Measurements from ENCODE around the gene USHBP1. TPM values are rescaled to one million over a fixed set of nuclear protein-coding genes. Genes with fewer than 3 reads are reported as not detected.

The USHBP1 gene
- total and polyA plus RNA-seq, 2 experiments from 2014 or later = 4.0 to 5.6 TPM

- H4K20me1 ChIP-seq (replicated peaks; ENCODE audit: insufficient read depth) = no peaks in the 10 kb centered on the region
- H3K4me3 ChIP-seq = no peak overlapping the region; the same call in 1 of the 2 replicates
- H3K27me3 Mint-ChIP-seq (ENCODE audit: insufficient read depth, low read depth, poor library complexity) = peaks cover 21% of the 10 kb centered on the region
- H3K79me2 ChIP-seq (replicated peaks; ENCODE audit: insufficient read depth) = peaks cover 12% of the 10 kb centered on the region; the same call in 1 of the 2 replicates
- 0 out of 2 replicates have a peak, but pooled peaks cover 5% of the 10 kb centered on the region for H3K4me1 ChIP-seq (ENCODE audit: insufficient read depth)
- peaks cover 4% of the 10 kb centered on the region for H3K36me3 ChIP-seq (ENCODE audit: insufficient read depth)
- no peak overlapping the region for H3K27ac Mint-ChIP-seq
- no peak for ATAC-seq
- TF ChIP-seq ETS1 (IDR thresholded peaks at IDR 0.05) (no peak), STAT1 (IDR thresholded peaks at IDR 0.05; ENCODE audit: unreplicated experiment) (no peak), EZH2 (IDR thresholded peaks at IDR 0.05; ENCODE audit: low read depth, unreplicated experiment) (no peak)
- peaks cover 4% of the 10 kb centered on the region; the same call in 1 of the 2 replicates for H3F3A ChIP-seq (replicated peaks; ENCODE audit: low read depth)
- H3K4me3 Mint-ChIP-seq = peak overlapping the region; percentile 96
- H3K4me1 Mint-ChIP-seq = peaks cover 15% of the 10 kb centered on the region
- H3K27me3 ChIP-seq (ENCODE audit: insufficient read depth) = no peaks in the 10 kb centered on the region
- H3K9me3 Mint-ChIP-seq = peaks cover 6% of the 10 kb centered on the region; the same call in 2 of the 3 replicates
- 0 out of 2 replicates have a peak overlapping the region, but pooled peaks have one; percentile 20 for H3K27ac ChIP-seq (ENCODE audit: low read depth)
- no peak overlapping the region for H3K4me2 ChIP-seq
- no peak overlapping the region for H2AFZ ChIP-seq
- H3K9me2 ChIP-seq (ENCODE audit: insufficient read depth) = no peaks in the 10 kb centered on the region
- H3K36me3 Mint-ChIP-seq (ENCODE audit: low read depth) = peaks cover 34% of the 10 kb centered on the region
- no peak for DNase-seq (ENCODE audit: low spot score)
Observed at GRCh38 chr19:17268754-17269153, 4.2 kb upstream of the USHBP1 start.

DNA sequence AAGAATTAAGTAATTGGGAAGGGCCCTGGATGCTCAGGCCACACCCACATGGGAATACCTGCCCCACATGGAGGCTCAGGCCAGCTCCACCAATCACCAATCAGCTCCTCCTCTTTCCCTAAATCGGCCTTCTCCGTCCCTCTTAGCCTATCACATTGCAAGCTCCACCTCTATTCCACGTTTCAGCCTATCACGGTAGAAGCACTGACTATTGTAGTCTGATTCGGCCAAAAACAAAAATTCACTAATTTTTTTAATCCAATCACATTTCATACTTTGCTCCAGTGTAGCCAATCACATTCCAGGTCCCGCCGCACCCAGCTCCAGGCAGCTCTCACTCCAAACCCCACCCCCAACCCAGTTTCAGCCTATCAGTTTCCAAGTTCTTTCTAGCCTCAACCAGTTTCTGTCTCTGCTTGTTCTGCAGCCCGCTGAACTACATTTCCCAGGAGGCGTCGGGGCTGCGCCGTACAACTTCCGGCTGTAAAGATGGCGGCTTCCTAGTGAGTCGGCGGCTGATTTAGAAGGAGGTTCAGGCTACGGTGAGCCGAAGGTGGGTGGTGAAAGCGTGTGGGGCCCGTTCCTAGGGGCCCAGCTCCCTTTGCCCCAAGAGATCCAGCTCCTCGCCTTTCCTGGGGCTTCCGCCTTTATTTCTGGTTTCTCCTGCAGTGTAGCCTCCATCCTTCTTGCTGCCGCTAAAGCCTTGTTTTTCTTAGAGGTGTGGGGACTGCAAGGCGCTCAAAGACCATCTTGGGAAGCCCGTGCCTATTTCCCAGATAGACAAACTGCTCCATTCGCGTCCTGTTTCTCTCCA, 2.6 kb upstream of the USHBP1 start, which contains the start of gene BABAM1:
Gene BABAM1, plus strand, starts transcription at position 469 of the 814 bp plus-strand sequence. CDS start 1,364 bp downstream, outside the sequence.
- Histone ChIP-seq H3K79me2 (replicated peaks; ENCODE audit: insufficient read depth) (peaks cover 12% of the 10 kb centered on the region; the same call in 1 of the 2 replicates), H3K4me1 (ENCODE audit: insufficient read depth) (0 out of 2 replicates have a peak, but pooled peaks cover 5% of the 10 kb centered on the region), H3K9me2 (ENCODE audit: insufficient read depth) (no peaks in the 10 kb centered on the region), H2AFZ (no peak within 1 kb of the TSS; the same call in 1 of the 2 replicates), H3K36me3 (ENCODE audit: insufficient read depth) (peaks cover 4% of the 10 kb centered on the region), H3K4me2 (peak within 1 kb of the TSS; percentile 88), H3F3A (replicated peaks; ENCODE audit: low read depth) (peaks cover 4% of the 10 kb centered on the region; the same call in 1 of the 2 replicates), H3K27ac (ENCODE audit: low read depth) (peak within 1 kb of the TSS; percentile 90), H3K4me3 (peak within 1 kb of the TSS; percentile 79), H3K27me3 (ENCODE audit: insufficient read depth) (no peaks in the 10 kb centered on the region), H4K20me1 (replicated peaks; ENCODE audit: insufficient read depth) (no peaks in the 10 kb centered on the region)
- Mint-ChIP-seq H3K36me3 (ENCODE audit: low read depth) (peaks cover 32% of the 10 kb centered on the region), H3K4me3 (peak within 1 kb of the TSS; percentile 96), H3K27me3 (ENCODE audit: insufficient read depth, low read depth, poor library complexity) (peaks cover 22% of the 10 kb centered on the region), H3K9me3 (peaks cover 6% of the 10 kb centered on the region; the same call in 2 of the 3 replicates), H3K4me1 (peaks cover 20% of the 10 kb centered on the region), H3K27ac (peak within 1 kb of the TSS; percentile 97)
- DNase-seq (ENCODE audit: low spot score) = peak; percentile 99
- peak; percentile 94 for ATAC-seq
- TF ChIP-seq JUNB (IDR thresholded peaks at IDR 0.05; ENCODE audit: unreplicated experiment) (no peak), CTCF (conservative IDR thresholded peaks at IDR 0.05; ENCODE audit: low read depth in 2 of 2) (no peak), CREB1 (CRISPR knock-in tag; IDR thresholded peaks at IDR 0.05; ENCODE audit: low read depth) (peak; percentile 69), EZH2 (IDR thresholded peaks at IDR 0.05; ENCODE audit: low read depth, unreplicated experiment) (no peak), ETS1 (IDR thresholded peaks at IDR 0.05) (peak; percentile 93)
- TF ChIP-seq, protein P1, sequence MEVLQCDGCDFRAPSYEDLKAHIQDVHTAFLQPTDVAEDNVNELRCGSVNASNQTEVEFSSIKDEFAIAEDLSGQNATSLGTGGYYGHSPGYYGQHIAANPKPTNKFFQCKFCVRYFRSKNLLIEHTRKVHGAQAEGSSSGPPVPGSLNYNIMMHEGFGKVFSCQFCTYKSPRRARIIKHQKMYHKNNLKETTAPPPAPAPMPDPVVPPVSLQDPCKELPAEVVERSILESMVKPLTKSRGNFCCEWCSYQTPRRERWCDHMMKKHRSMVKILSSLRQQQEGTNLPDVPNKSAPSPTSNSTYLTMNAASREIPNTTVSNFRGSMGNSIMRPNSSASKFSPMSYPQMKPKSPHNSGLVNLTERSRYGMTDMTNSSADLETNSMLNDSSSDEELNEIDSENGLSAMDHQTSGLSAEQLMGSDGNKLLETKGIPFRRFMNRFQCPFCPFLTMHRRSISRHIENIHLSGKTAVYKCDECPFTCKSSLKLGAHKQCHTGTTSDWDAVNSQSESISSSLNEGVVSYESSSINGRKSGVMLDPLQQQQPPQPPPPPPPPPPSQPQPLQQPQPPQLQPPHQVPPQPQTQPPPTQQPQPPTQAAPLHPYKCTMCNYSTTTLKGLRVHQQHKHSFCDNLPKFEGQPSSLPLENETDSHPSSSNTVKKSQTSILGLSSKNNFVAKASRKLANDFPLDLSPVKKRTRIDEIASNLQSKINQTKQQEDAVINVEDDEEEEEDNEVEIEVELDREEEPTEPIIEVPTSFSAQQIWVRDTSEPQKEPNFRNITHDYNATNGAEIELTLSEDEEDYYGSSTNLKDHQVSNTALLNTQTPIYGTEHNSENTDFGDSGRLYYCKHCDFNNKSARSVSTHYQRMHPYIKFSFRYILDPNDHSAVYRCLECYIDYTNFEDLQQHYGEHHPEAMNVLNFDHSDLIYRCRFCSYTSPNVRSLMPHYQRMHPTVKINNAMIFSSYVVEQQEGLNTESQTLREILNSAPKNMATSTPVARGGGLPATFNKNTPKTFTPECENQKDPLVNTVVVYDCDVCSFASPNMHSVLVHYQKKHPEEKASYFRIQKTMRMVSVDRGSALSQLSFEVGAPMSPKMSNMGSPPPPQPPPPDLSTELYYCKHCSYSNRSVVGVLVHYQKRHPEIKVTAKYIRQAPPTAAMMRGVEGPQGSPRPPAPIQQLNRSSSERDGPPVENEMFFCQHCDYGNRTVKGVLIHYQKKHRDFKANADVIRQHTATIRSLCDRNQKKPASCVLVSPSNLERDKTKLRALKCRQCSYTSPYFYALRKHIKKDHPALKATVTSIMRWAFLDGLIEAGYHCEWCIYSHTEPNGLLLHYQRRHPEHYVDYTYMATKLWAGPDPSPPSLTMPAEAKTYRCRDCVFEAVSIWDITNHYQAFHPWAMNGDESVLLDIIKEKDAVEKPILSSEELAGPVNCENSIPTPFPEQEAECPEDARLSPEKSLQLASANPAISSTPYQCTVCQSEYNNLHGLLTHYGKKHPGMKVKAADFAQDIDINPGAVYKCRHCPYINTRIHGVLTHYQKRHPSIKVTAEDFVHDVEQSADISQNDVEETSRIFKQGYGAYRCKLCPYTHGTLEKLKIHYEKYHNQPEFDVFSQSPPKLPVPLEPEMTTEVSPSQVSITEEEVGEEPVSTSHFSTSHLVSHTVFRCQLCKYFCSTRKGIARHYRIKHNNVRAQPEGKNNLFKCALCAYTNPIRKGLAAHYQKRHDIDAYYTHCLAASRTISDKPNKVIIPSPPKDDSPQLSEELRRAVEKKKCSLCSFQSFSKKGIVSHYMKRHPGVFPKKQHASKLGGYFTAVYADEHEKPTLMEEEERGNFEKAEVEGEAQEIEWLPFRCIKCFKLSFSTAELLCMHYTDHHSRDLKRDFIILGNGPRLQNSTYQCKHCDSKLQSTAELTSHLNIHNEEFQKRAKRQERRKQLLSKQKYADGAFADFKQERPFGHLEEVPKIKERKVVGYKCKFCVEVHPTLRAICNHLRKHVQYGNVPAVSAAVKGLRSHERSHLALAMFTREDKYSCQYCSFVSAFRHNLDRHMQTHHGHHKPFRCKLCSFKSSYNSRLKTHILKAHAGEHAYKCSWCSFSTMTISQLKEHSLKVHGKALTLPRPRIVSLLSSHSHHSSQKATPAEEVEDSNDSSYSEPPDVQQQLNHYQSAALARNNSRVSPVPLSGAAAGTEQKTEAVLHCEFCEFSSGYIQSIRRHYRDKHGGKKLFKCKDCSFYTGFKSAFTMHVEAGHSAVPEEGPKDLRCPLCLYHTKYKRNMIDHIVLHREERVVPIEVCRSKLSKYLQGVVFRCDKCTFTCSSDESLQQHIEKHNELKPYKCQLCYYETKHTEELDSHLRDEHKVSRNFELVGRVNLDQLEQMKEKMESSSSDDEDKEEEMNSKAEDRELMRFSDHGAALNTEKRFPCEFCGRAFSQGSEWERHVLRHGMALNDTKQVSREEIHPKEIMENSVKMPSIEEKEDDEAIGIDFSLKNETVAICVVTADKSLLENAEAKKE (CRISPR knock-in tag; IDR thresholded peaks at IDR 0.05) = no peak

All from GM23338 (cell line).